NOMO-1 treated with dmso at 0.1 percent for 144 hours (cell line): Measurements from ENCODE around the gene RPL36A.

Source experiments
- DNase-seq: peaks from one replicate; lab custom pipeline; 2025; ENCODE audit not compliant: unreplicated experiment; lab: John Stamatoyannopoulos, UW

Gene RPL36A

DNA sequence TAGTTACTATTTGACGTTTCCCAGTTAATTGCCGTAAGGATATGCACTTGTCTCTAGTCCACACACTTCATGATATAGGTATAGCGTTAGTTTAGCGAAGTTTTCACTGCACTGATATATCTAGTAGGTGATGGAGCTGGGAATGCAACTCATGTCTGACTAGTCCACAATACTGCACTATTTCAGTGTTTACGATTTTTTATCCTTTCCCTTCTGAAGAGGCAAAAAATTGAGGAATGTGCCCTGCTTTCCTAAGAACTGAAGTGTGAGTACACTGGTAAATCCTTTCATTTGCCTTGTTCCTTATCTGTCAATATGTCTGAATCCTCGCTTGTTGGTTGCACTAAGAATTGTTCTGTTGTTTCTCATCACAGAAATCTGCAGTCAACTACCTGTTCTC lies 1.0 kb downstream of the RPL36A start:
- DNase-seq, result no peak

DNA sequence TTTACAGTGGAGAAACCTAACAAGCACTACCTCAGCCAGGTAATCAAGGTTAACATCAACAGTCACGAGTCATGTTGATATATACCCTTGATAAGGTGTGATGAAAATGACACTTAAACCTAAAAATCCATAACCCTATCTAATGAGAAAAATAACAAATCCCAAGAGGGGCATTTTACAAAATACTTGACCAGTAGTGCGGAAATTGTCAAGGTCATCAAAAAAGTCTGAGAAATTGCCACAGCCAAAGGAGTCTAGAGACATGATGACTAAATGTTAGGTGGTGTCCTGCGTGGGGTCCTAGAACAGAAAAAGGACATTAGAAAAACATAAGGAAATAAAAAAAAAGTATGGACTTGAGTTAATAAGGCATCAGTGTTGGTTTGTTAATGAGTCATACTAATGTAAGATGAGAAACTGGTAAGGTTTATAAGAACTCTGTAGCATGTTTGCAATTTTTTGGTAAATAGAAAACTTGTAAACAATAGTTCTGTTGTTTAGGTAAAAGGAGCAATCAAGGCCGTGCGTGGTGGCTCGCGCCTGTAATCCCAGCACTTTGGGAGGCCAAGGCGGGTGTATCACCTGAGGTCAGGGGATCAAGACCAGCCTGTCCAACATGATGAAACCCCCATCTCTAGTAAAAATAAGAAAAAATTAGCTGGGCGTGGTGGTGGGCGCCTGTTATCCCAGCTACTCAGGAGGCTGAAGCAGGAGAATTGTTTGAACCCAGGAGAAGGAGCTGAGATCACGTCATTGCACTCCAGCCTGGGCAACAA lies 2.9 kb downstream of the RPL36A start:
- DNase-seq, result no peak

DNA sequence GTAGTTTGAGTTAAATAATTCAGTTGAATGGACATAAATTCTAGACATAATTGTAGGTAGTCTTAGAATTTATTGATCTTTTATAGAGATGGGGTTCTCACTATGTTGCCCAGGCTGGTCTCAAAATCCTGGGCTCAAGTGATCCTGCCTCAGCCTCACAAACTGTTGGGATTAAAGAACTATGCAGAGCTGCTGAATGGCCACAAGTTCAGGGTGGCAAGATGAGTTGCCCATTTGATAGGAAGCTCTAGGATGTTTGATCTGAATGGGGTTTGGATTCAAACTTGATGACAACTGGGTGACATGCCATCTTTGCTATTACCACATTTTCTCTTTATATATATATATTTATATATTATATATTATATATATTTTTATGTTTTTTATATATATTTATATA lies 3.6 kb downstream of the RPL36A start:
- DNase-seq, result no peak

DNA sequence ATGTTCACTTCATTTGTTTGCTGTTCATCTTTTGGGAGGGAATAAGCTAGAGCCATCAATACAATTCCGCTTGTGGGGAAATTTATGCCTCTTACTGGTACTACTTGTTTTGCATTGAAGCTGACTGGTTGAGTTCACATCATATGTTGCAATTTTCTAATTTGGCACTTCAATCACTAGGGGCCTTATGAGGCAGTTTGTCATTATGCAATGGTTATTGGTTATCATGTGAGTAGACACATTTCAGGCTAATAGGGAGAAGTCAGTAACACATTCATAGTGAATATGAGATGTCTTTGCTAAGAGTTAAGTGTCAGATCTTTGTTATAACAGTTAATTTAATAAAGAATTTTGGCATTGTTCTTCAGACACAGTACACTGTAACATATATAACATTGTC lies 5.0 kb downstream of the RPL36A start:
- DNase-seq, result peak; percentile 28

DNA sequence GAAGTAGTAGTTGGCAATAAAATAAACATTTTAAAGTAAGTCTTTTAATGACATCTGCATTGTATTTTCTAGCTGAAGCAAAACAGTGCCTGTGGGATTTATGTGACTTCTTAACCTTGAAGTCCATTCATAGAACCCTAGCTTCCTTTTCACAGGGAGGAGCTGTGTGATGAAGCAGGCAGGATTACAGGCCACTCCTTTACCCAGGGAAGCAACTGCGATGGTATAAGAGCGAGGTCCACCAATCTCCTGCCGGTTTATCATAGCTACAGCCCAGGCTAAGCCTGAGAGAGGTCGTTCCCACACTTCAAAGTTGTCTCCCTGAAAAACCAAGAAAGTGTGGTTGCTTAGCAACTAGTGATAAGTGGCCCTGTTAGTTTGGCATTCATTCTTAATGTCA lies 7.0 kb downstream of the RPL36A start:
- no peak for DNase-seq

DNA sequence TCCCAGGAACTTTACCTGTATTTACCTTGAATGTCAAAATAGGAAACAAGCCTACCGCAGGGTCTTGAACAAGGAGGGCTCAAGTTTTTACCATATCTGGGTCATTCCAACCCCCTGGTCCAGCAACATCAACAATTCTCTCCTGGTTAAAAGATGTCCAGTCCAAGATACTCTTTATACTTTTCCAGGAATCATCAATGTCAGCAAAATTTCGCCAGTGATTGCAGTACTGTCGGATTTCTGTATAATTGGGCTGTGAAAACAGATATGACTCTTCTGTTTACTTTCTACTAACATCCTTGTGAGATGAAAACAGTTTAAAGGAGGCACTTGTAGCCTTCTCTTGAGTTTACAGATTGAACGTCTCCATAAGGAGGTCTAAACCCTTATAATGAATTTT lies 7.9 kb downstream of the RPL36A start:
- DNase-seq, result no peak

DNA sequence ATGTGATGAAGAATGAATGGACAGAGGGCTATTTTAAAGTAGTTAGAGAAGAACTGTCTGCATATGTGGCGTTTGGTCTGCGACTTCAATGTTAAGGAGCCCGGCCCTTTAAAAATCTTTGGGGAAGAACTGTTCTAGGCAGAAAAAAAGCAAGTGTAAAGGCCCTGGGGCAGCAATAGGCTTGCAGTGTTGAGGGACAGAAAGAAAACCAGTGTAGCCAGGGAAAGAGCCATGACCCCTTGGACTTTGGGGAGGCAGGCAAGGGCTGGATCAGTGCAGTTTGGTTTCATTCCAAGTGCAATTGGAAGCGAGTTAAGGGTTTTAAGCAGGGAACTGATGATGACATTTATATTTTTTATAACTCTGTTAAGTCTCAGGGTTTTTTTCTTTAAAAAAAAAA lies 9.0 kb downstream of the RPL36A start:
- DNase-seq, result no peak

DNA sequence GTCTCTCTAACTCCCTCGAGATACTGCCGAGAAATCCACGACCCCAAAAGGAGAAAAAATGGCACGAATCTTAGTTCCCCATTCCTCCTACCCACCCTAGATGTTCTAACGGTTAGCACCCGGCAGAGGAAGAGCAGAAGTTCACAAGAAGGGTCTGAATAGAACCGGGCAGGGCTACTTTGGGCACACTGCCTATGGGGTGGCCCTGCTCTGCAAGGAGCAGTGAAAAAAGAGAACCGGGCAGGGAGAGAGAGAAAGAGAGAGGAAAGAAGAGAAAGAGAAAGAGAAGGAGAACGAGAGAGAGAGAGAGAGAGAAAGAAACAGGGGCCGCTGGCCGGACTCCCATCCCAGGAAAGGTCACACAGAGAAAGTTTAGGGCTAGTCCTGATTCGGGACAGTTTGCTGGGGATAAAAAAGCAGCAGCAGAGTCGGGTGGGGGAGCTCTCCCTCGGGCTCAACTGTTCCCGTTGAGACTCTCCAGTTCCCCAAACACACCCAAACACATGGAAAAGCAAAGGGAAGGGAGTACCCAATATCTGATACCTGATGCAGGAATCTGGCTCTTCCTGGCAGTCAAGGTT lies 16.4 kb downstream of the RPL36A start:
- DNase-seq, result peak; percentile 39

DNA sequence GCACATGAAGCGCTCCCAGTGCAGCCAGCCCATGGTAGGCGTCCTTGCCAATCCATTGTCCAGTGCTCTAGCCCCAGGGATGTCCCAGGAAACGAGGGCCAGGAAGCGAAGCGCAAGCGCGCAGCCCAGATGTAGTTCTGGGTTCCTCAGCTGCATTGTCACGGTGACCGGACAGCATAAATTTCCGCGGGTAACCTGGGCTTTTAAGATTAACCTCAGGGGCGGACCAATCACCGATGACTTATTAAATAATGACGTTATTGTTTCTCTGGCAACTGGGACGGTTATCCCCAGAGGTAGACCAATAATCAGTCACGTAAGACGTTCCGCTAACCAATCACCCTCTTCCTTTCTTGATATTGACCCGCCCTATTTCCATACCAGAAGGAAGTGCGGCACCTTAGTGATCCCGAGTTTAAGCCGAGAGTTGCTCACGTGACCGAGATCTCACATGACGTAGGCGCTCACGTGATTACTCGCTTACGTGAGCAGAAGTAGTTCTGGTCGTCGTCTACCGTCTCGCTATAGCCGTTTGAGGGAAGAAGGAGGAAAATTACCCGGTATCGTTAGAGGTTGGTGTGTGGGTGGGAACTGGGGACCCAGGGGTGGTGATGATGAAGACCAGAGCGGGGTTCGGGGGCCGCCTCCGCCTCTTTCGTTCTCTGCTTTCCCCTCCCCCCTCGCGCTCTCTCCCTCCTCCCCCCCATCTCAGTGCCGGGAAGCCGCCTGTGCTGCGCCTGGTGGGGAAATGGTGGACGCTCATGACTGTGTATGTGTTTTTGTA lies 17.1 kb downstream of the RPL36A start, which contains the start of the genes GLA and HNRNPH2:
Gene GLA (minus strand): TSS at position 178 of the 784 bp plus-strand sequence. CDS start 22 bp downstream, at position 156.
Gene HNRNPH2 (plus strand): TSS at position 475 of the 784 bp plus-strand sequence. CDS start 3,767 bp downstream, outside the sequence.
- DNase-seq, result peak; percentile 82

DNA sequence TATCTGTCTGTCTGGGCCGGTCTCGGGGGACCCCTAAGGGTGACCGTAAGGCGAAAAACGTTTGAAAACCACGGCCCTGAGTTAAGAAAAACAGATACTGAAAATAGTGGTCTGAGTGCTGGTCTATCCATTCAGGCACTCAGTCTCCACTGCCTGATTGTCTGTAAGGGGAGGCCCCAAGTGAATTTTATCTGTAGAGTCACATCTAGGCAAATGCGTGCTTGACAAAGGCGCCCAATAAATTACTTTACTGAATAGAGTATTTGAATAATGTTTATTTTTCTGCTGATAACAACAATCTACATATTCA lies 17.7 kb downstream of the RPL36A start:
- DNase-seq, result no peak

DNA sequence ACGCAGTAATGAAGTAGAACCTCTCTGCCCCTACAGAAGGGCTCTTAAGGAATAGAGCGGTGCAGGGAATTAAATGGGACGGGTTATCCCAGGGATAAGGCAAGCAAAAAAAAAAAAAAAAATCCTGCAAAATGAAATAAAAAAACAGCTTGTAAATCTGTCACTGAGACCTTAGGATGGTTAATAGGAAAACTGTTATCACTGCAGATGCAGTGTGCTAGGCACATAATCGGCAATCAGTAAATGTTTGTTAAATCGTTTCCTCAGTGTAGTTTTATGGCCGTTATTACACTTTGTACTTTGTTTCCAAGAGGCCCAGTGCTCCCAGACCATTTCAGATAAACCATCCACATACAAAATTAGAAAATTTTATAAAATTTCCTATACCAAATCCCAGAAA lies 18.2 kb downstream of the RPL36A start:
- no peak for DNase-seq

DNA sequence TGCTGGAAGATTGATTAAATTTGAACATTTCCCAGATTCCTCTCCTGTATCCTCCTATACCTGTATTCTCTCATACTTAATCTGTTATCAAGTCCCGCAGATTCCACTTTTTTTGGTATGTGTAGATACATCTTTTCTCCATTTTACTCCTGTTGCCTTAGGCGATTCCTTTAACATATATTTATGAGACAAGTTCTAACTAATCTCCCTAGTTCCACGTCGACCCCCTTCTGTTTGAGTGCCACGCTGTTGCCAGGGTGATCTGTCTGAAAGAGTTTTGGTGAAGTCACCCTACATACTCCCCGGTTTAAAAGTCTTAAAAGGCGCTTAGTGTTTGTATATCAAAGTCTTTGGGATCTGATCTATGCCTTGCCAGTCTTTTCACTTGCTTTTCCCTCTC lies 19.6 kb downstream of the RPL36A start:
- no peak for DNase-seq

DNA sequence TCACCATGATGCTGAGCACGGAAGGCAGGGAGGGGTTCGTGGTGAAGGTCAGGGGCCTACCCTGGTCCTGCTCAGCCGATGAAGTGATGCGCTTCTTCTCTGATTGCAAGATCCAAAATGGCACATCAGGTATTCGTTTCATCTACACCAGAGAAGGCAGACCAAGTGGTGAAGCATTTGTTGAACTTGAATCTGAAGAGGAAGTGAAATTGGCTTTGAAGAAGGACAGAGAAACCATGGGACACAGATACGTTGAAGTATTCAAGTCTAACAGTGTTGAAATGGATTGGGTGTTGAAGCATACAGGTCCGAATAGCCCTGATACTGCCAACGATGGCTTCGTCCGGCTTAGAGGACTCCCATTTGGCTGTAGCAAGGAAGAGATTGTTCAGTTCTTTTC lies 21.2 kb downstream of the RPL36A start:
- peak; percentile 16 for DNase-seq

DNA sequence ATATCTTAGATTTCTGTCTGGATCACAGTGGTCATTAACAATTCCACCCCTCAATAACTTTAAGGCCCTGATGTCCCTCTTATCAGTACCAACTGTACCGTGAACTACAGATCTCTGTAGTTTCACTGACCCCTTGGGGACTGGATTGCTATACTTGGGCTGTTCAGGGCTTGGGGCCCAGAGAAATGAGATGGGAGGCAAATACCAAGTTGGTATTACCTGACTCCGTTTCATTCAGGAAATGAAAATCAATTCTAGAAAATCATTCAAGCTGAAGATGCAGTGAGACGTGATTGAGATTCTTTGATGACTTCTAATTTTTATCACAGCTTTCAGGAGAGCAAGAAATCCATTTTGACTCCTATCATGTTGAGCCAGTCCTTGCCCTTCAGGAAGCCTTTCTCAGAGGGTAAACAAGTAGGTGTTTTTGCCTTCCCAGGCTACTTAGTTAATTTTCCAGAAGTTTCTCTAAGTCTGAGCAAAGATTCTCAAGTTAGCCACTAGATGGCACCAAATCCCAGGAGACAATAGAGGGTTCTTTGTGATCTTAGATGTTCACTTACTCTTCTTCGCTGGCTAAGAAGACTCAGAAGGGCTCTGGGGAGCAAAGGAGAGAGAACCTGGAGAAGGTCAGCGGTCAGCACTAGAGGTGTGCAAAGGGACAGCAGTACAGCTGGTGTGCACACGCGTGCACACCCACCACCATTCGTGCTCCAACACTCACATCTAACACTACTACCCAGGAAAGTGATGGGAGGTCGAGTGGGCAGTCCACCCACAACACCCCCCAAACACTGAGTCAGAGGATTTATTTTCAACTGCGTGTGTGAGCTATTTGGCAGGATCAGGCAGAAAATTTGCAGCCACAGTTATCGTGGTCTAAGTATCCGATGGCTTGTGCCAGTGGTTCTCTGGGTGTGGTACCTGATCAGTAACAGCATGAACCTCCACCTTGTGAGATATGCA lies 24.7 kb downstream of the RPL36A start:
- peak; percentile 1 for DNase-seq

DNA sequence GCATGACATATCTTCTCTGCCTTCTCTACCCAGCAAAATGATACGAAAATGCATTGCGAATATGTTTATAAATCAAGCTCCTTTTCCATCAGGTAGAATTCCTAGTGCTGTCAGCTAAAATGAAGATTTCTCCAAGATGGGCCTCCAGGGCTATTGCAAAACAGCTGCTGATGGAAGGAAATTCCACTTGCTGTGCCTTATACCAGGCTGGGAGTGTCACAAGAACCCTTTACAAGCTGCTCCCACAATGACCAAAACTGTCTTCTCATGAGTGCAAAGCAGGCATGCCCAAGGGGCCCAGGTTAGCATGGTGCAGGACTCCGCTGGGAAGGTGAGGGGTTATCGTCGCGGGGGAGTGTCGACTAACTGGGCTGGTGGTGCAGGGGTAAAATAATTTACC lies 25.9 kb downstream of the RPL36A start:
- DNase-seq, result no peak

DNA sequence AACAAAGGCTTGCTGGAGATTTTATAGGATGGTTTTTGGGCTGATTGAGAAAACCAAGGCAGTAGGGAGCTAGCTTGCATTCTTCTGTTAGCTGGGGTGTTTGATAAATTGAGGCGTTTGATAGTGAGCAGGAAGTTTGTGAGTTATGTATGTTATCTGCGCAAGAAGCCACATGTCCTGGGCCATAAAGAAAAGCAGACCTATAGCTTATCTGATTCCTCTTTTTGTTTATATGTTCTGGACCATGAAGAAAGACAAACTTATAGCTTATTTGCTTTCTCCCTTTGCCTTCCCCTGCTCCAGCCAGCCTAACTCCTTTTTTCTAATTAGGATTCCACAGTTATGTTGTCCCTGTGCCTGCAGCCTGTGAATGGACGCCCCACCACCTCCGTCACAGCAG lies 26.4 kb downstream of the RPL36A start:
- DNase-seq, result no peak

DNA sequence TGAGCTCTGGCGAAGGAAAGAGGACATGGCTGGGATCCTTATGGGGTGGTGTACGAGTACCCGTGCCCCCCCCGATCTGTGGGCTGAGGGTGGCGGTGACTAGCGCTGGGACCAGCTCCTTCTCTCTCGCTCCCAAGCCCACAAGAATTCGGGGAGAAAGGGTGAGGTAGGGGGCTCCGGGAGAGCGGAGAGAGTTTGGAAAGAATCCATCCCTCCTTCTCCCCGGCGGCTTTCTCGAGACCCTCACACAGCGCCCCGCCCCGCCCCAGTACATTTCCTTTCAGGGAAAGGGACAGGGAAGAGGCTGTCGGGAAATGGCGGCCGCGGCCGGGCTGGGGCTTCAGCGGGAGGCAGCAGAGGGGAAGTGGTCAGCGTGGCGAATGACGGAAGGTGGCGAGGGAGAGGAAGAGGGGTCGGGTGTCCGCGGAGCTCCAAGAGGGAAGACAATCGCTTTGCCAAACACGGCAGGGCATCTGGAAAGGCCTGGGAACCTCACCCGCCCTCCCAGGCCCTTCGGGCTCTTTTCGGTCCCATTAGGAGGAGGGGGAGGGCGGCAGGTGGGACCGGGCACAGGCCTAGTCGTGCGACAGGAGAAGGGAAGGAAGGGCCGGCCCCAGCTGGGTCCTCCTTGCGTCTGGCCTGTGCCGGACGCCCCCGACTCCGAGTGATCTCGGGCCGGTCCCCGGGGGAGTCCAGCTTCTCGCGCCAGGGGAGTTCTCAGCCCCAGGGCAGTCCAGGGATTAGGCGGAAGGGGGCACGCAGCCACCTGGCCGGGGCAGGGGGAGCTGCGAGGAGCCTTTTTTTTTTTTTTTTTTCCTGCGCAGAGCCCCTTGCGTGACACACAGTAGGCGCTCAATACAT lies 27.4 kb downstream of the RPL36A start:
- DNase-seq, result peak; percentile 14

DNA sequence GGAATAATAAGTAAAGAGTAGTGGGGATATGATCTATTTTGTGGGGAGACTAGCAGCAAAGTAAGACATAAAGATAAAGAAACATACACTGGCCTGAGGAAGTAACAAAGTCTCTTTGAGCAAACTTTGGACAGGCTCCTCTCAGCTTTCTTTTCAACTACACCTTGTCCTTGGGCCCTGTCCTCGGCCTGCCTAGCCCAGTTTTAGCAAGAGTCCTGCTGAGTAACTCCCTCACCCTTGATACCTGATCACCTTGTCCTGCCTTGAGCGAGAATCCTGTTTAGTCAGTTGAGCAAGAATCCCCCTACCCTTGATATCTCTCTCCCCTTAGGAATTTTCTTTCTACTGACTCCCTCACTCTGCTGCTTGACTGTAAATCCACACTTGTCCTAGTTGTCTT lies 28.7 kb downstream of the RPL36A start:
- DNase-seq, result no peak

DNA sequence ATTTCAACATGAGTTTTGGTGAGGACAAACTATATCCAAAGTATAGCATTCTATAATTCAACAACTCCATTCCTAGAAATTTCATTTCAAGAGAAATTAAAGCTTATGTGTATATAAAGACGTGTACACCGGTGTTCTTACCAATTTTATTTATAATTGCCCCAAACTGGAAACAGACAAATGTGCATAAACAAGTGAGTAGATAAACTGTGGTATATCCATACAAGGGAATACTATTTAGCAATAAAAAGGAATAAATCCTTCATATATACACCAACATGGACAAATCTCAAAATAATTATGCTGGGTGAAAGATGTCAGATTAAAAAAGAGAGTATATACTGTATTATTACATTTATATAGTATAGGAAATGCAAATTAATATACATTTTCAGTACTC lies 37.1 kb downstream of the RPL36A start:
- no peak for DNase-seq

DNA sequence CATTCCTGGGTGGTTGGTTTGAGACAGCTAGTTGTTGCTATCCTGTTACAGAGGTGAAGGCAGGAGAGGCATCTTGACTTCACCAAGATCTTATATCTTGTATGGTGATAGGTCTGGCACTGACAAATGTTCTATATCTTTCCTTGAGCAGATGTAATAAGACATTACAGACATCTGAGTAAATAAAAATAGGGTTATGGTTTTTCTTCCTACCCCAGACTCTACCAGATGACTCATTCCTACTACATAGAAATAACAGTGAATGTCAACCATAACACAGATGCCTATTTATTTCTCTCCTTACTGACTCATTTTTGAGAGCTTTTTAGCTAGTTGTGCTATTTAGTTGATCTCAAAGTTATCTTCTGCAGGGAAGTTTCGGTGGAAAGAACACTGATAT lies 39.1 kb downstream of the RPL36A start:
- no peak for DNase-seq
